GM04504 (cell line): ENCODE data around the gene MAPT.

Experiments
- DNase-seq: peaks from one replicate; pipeline ENCODE4 v3.0.0-alpha.2; 2012; ENCODE audit warnings: low read depth

Gene MAPT

GRCh38 chr17:46053911-46054534, 159.7 kb downstream of the MAPT start:
- peak; percentile 36 for DNase-seq

- peak; percentile 57 for DNase-seq
Observed at GRCh38 chr17:46056800-46057304, 162.5 kb downstream of the MAPT start.

- no peak for DNase-seq
Observed at GRCh38 chr17:46057366-46057765, 163.0 kb downstream of the MAPT start.

GRCh38 chr17:46059486-46059885, 165.1 kb downstream of the MAPT start:
- no peak for DNase-seq

GRCh38 chr17:46060461-46060860, 166.1 kb downstream of the MAPT start:
- no peak for DNase-seq

- no peak for DNase-seq
Observed at GRCh38 chr17:46061435-46061834, 167.1 kb downstream of the MAPT start.

GRCh38 chr17:46063241-46063640, 168.9 kb downstream of the MAPT start:
- DNase-seq, result peak; percentile 74

- DNase-seq, result no peak
Observed at GRCh38 chr17:46064460-46064859, 170.1 kb downstream of the MAPT start.

GRCh38 chr17:46071796-46072195, 177.4 kb downstream of the MAPT start:
- no peak for DNase-seq

- DNase-seq, result peak; percentile 40
Observed at GRCh38 chr17:46072998-46073397, 178.6 kb downstream of the MAPT start.

- DNase-seq, result no peak
Observed at GRCh38 chr17:46074540-46074939, 180.2 kb downstream of the MAPT start.
